HL-60 (cell line): ENCODE data around the gene MALRD1.

Source experiments
- DNase-seq, 2 experiments: peaks; one replicate each; pipeline ENCODE4 v3.0.0-alpha.2; 2010 to 2020; ENCODE audit warnings: low read depth in 1 of 2, low spot score in 1 of 2
- H3K27ac ChIP-seq: fragments of 250-450 bp; sonication (Bioruptor Pico); replicated peaks from 2 replicates; pipeline ENCODE4 v1.5.1; 2020; ENCODE audit warnings: mild to moderate bottlenecking, moderate library complexity
- H3K27me3 ChIP-seq: fragments of 250-450 bp; sonication (Bioruptor Pico); 2 replicates; pipeline ENCODE4 v1.5.1; 2021; ENCODE audit warnings: mild to moderate bottlenecking, moderate library complexity; ENCODE audit not compliant: insufficient read depth, poor library complexity, severe bottlenecking
- H3K4me3 ChIP-seq: replicated peaks from 2 replicates; pipeline ENCODE4 v1.5.1; 2011; ENCODE audit warnings: mild to moderate bottlenecking, control low read depth, low read length; ENCODE audit not compliant: insufficient read depth
- CTCF ChIP-seq: IDR thresholded peaks from one replicate; pipeline ENCODE4 v1.5.1; 2011; ENCODE audit warnings: low read length, control low read depth, inconsistent platforms; ENCODE audit not compliant: insufficient read depth
- GABPA ChIP-seq: IDR thresholded peaks from 2 replicates; pipeline ENCODE4 v1.6.1; 2012; ENCODE audit warnings: low read depth
- POLR2AphosphoS5 ChIP-seq: IDR thresholded peaks from 2 replicates; pipeline ENCODE4 v1.6.1; 2012; ENCODE audit warnings: low read depth
- SPI1 ChIP-seq: IDR thresholded peaks from 2 replicates; pipeline ENCODE4 v1.6.1; 2012; ENCODE audit warnings: low read depth, mild to moderate bottlenecking, borderline replicate concordance
- TF ChIP-seq, protein P1 (sequence below): IDR thresholded peaks from 2 replicates; pipeline ENCODE4 v1.6.1; 2012; ENCODE audit warnings: low read depth; ENCODE audit not compliant: insufficient replicate concordance

MALRD1 gene

GRCh38 chr10:19658131-19658530, 609.5 kb downstream of the MALRD1 start:
- TF ChIP-seq, protein P1, sequence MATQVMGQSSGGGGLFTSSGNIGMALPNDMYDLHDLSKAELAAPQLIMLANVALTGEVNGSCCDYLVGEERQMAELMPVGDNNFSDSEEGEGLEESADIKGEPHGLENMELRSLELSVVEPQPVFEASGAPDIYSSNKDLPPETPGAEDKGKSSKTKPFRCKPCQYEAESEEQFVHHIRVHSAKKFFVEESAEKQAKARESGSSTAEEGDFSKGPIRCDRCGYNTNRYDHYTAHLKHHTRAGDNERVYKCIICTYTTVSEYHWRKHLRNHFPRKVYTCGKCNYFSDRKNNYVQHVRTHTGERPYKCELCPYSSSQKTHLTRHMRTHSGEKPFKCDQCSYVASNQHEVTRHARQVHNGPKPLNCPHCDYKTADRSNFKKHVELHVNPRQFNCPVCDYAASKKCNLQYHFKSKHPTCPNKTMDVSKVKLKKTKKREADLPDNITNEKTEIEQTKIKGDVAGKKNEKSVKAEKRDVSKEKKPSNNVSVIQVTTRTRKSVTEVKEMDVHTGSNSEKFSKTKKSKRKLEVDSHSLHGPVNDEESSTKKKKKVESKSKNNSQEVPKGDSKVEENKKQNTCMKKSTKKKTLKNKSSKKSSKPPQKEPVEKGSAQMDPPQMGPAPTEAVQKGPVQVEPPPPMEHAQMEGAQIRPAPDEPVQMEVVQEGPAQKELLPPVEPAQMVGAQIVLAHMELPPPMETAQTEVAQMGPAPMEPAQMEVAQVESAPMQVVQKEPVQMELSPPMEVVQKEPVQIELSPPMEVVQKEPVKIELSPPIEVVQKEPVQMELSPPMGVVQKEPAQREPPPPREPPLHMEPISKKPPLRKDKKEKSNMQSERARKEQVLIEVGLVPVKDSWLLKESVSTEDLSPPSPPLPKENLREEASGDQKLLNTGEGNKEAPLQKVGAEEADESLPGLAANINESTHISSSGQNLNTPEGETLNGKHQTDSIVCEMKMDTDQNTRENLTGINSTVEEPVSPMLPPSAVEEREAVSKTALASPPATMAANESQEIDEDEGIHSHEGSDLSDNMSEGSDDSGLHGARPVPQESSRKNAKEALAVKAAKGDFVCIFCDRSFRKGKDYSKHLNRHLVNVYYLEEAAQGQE: no peak
- TF ChIP-seq GABPA: no peak
- no peak for TF ChIP-seq POLR2AphosphoS5
- TF ChIP-seq SPI1: no peak
- DNase-seq: no peak
- Histone ChIP-seq H3K27ac (no peak overlapping the region), H3K27me3 (no peaks in the 10 kb centered on the region), H3K4me3 (no peak overlapping the region)

- H3K27ac ChIP-seq: no peak overlapping the region
- DNase-seq: no peak
Measured at GRCh38 chr10:19658622-19659233, 610.1 kb downstream of the MALRD1 start.

DNA sequence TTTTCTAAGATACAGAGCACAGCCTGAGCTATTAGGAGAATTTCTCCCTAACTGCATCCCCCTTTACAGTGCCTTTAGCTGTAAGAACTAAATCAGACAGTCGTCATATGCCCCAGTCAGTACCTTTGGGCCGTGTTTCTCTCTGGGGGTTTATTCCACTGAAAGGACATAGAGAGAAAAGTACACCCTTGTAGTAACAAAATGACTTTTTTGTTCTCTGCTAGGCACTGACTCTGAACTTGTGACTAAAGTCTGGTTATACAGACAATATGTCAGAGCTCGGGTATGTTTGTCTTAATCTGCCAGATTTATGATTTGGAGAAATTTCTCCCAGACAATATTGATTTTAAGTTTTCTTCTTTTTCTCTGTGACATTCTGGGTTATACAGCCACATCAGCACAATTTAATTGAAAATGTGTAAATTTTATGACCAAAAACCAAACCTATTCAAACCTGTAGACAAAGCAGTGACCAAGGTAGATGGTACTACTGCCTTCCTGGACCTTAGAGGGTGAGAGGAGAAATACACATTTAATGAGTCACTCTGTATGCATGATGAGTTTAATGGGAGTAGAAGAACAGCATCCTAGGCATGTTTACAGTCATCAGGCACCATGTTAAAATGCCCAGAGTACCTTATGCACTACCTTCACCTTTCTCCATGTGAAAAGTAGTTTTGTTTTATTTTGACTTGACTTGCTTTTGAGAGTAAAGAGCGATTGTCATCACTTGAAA, 611.5 kb downstream of the MALRD1 start:
- Histone ChIP-seq H3K27ac (no peak overlapping the region), H3K4me3 (no peak overlapping the region), H3K27me3 (no peaks in the 10 kb centered on the region)
- DNase-seq: no peak
- TF ChIP-seq SPI1 (no peak), POLR2AphosphoS5 (no peak), GABPA (no peak), CTCF (no peak)
- TF ChIP-seq, protein P1: no peak

More at GRCh38 chr10:19658622-19659233, 610.1 kb downstream of the MALRD1 start:
- Histone ChIP-seq H3K4me3 (no peak overlapping the region), H3K27me3 (no peaks in the 10 kb centered on the region)
- TF ChIP-seq CTCF (no peak), GABPA (no peak), POLR2AphosphoS5 (no peak), SPI1 (no peak)
- TF ChIP-seq, protein P1: no peak
